ENCODE data around the gene NPTXR.

The NPTXR gene

GRCh38 chr22:38863531-38864131 is 19.8 kb upstream of the NPTXR start:
- Histone ChIP-seq H3K4me3 (ENCODE audit: severe bottlenecking) (no peak overlapping the region), H3K27ac (ENCODE audit: poor library complexity, severe bottlenecking) (no peak overlapping the region), H3K36me3 (ENCODE audit: low read depth) (peaks cover 9% of the 10 kb centered on the region; the same call in 1 of the 2 replicates), H3K27me3 (ENCODE audit: insufficient read depth, poor library complexity, severe bottlenecking) (no peaks in the 10 kb centered on the region), H3K4me1 (ENCODE audit: insufficient read depth, poor library complexity, severe bottlenecking) (no peaks in the 10 kb centered on the region), H3K9me3 (ENCODE audit: severe bottlenecking) (no peaks in the 10 kb centered on the region)
- 0 out of 3 replicates have a peak, but pooled peaks have one; percentile 11 for ATAC-seq (ENCODE audit: low read depth)
- DNase-seq (ENCODE audit: low spot score), result no peak
- no peak for TF ChIP-seq CTCF (IDR thresholded peaks at IDR 0.05; ENCODE audit: poor library complexity, severe bottlenecking)

- Histone ChIP-seq H3K27me3 (ENCODE audit: insufficient read depth, poor library complexity, severe bottlenecking) (no peaks in the 10 kb centered on the region), H3K9me3 (ENCODE audit: severe bottlenecking) (no peaks in the 10 kb centered on the region), H3K4me1 (ENCODE audit: insufficient read depth, poor library complexity, severe bottlenecking) (no peaks in the 10 kb centered on the region), H3K36me3 (ENCODE audit: low read depth) (no peaks in the 10 kb centered on the region), H3K4me3 (ENCODE audit: severe bottlenecking) (no peak overlapping the region), H3K27ac (ENCODE audit: poor library complexity, severe bottlenecking) (no peak overlapping the region)
- DNase-seq (ENCODE audit: low spot score), result no peak
- ATAC-seq (ENCODE audit: low read depth), result no peak
- no peak for TF ChIP-seq CTCF (IDR thresholded peaks at IDR 0.05; ENCODE audit: poor library complexity, severe bottlenecking)
Observed at GRCh38 chr22:38862375-38863329, 18.8 kb upstream of the NPTXR start.

GRCh38 chr22:38861927-38862326 is 18.1 kb upstream of the NPTXR start:
- H3K4me1 ChIP-seq (ENCODE audit: insufficient read depth, poor library complexity, severe bottlenecking), result no peaks in the 10 kb centered on the region
- H3K27me3 ChIP-seq (ENCODE audit: insufficient read depth, poor library complexity, severe bottlenecking), result no peaks in the 10 kb centered on the region
- no peak overlapping the region for H3K4me3 ChIP-seq (ENCODE audit: severe bottlenecking)
- DNase-seq (ENCODE audit: low spot score) (no peak), ATAC-seq (ENCODE audit: low read depth) (no peak)
- no peaks in the 10 kb centered on the region for H3K36me3 ChIP-seq (ENCODE audit: low read depth)
- TF ChIP-seq CTCF (IDR thresholded peaks at IDR 0.05; ENCODE audit: poor library complexity, severe bottlenecking), result no peak
- H3K27ac ChIP-seq (ENCODE audit: poor library complexity, severe bottlenecking), result no peak overlapping the region
- no peaks in the 10 kb centered on the region for H3K9me3 ChIP-seq (ENCODE audit: severe bottlenecking)

- DNase-seq (ENCODE audit: low spot score) (no peak), ATAC-seq (ENCODE audit: low read depth) (peak; percentile 16; the same call in 1 of the 3 replicates)
- H3K9me3 ChIP-seq (ENCODE audit: severe bottlenecking), result no peaks in the 10 kb centered on the region
Observed at GRCh38 chr22:38861170-38861876, 17.5 kb upstream of the NPTXR start.

More at GRCh38 chr22:38861170-38861876, 17.5 kb upstream of the NPTXR start:
- Histone ChIP-seq H3K4me3 (ENCODE audit: severe bottlenecking) (no peak overlapping the region), H3K27ac (ENCODE audit: poor library complexity, severe bottlenecking) (no peak overlapping the region), H3K36me3 (ENCODE audit: low read depth) (no peaks in the 10 kb centered on the region), H3K27me3 (ENCODE audit: insufficient read depth, poor library complexity, severe bottlenecking) (no peaks in the 10 kb centered on the region), H3K4me1 (ENCODE audit: insufficient read depth, poor library complexity, severe bottlenecking) (no peaks in the 10 kb centered on the region)
- TF ChIP-seq CTCF (IDR thresholded peaks at IDR 0.05; ENCODE audit: poor library complexity, severe bottlenecking), result no peak

All from RWPE2 (cell line).